Skin epidermis (tissue), 12 donors: ENCODE measurements around the gene SETD6.

Experiments
- H3K27ac ChIP-seq, 21 experiments: fragments of 200-600 bp; sonication (generic) in 11 of 21; one replicate each; pipeline ENCODE4 v1.5.0; 2020; ENCODE audit warnings: mild to moderate bottlenecking in 3 of 21, inconsistent platforms in 2 of 21, moderate library complexity in 2 of 21
- H3K4me3 ChIP-seq, 7 experiments: fragments of 200-600 bp; sonication (generic) in 2 of 7; one replicate each; pipeline ENCODE4 v1.5.0; 2020; ENCODE audit warnings: inconsistent platforms in 2 of 7, mild to moderate bottlenecking in 2 of 7, moderate library complexity in 1 of 7

The SETD6 gene

GRCh38 chr16:58492066-58492465 is 23.3 kb upstream of the SETD6 start:
- H3K27ac ChIP-seq: no peak overlapping the region
- H3K4me3 ChIP-seq: no peak overlapping the region

GRCh38 chr16:58492735-58493134 is 22.6 kb upstream of the SETD6 start:
- no peak overlapping the region for H3K27ac ChIP-seq
- no peak overlapping the region for H3K4me3 ChIP-seq

DNA sequence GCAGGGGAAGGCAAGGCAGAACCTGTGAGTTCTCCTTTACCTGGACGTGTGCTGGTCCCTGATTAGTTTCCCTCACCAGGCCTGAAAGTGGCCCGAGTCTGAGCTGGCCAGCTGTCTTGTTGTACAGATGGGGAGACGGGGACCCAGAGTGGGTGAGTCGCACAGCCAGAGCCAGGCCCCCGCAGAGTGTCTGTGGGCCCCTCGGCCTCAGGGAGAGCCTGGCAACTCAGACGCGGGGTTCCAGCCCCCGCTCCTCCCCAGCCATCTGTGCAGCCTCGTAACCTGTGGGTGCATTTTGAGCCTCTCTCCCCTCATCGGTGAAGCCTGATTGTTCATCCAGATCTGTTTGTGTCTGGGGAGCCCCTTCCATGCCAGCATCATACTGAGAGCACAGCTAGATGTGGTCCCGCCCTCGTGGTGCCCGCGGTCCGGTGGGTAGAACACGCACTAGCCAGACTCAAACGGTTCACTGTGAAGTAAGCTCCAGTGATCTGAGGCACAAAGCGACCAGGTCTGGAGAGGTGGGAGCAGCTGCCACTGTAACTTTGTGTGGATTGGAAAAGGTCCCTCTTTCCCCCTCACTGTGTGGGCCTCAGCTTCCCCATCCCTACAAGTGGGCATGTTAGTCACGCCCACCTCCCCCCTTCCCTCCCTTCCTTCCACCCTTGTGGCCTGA is 21.4 kb upstream of the SETD6 start:
- Histone ChIP-seq H3K4me3 (no peak overlapping the region), H3K27ac (no peak overlapping the region)

- no peak overlapping the region for H3K4me3 ChIP-seq
- peak overlapping the region in 7 of 21 experiments; percentile 1 to 69 (median 27) for H3K27ac ChIP-seq
Observed at GRCh38 chr16:58494981-58495520, 20.3 kb upstream of the SETD6 start.

- Histone ChIP-seq H3K27ac (peak overlapping the region in 8 of 21 experiments; percentile 1 to 69 (median 33)), H3K4me3 (no peak overlapping the region)
Observed at GRCh38 chr16:58495521-58496331, 19.6 kb upstream of the SETD6 start.

- H3K27ac ChIP-seq: no peak overlapping the region
- H3K4me3 ChIP-seq: no peak overlapping the region
Observed at GRCh38 chr16:58497468-58497867, 17.8 kb upstream of the SETD6 start.

- Histone ChIP-seq H3K4me3 (no peak overlapping the region), H3K27ac (no peak overlapping the region)
Observed at GRCh38 chr16:58497935-58498334, 17.4 kb upstream of the SETD6 start.

DNA sequence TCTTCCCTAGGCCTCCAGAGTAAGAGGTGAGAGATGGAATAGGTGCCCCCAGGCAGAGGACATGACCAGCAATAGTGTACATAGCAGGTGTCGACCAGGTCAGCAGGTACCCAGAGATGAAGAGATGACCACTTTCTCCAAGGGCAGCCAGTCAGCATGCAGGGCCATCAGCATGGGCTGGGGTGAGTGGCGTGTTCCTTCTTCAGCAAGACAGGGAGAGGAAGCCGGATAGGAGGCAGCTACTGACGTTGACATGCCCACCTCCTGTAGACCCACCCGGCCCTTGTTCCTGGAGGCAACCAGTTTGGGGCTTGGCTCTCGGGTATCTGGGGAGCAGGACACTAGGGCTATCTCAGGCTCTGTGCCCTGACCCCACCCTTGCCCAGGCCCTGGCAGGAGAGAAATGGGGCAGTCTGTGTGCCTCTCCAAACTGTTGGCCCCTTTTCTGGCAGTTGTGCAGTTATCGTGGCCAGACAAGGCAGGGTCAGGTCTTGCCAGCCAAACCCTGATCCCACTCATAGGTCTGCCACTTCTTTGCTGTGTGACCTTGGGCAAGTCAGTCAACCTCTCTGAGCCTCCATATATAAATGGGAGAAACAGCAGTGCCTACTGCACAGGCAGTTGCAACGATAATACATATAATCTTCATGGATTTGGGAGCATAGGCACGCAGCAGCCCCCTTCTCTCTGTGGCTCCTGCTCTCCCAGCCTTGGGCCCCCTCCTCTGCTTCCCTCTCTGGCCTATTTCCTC is 16.8 kb upstream of the SETD6 start:
- no peak overlapping the region for H3K27ac ChIP-seq

GRCh38 chr16:58499092-58499511 is 16.2 kb upstream of the SETD6 start:
- Histone ChIP-seq H3K27ac (no peak overlapping the region), H3K4me3 (no peak overlapping the region)

More for the DNA sequence above, 16.8 kb upstream of the SETD6 start:
- no peak overlapping the region for H3K4me3 ChIP-seq

DNA sequence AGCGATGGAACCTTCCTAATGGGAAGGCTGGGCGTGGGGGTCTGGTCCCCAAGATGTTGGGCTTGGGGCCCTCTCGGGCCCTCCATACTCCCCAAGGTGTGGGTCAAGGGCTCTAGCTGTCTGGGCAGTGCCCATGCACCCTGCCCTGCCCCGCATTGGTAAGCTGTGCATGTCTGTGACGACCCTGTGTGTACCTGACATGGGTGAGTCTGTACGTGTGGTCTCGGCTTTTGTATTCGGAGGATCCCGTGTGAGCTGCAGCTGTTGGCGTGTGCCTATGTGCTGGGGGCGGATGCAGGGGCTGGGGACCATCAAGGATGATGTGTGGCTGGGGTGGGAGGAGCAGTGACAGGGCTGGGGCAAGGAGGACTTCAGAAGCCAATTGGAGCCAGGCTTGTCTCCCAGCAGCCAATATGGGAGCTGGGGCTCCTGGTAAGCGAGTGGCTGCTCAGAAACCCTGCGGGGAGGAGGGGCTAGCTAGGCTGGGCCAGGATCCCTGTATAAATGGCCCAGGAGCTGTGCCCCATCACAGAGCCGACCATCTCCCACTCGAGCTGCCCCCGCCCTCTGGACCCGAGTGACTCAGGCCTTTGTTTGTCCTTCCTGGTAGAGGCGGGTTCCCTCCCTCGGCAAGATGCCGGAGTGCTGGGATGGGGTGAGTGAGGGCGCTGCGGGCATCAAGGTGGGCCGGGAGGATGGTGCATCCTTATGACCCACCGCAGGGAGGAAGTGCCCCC is 15.5 kb upstream of the SETD6 start, which contains the start of gene NDRG4:
NDRG4 (plus strand) TSS at position 529 of the 737 bp plus-strand sequence; CDS start at position 635, 106 bp downstream.
- peak within 1 kb of the TSS in 1 of 21 experiments; percentile 54 for H3K27ac ChIP-seq
- peak within 1 kb of the TSS in 5 of 7 experiments; percentile 4 to 39 (median 28) for H3K4me3 ChIP-seq

GRCh38 chr16:58500430-58501241 is 14.7 kb upstream of the SETD6 start:
- peak overlapping the region in 1 of 21 experiments; percentile 54 for H3K27ac ChIP-seq
- peak overlapping the region in 6 of 7 experiments; percentile 4 to 39 (median 18) for H3K4me3 ChIP-seq

DNA sequence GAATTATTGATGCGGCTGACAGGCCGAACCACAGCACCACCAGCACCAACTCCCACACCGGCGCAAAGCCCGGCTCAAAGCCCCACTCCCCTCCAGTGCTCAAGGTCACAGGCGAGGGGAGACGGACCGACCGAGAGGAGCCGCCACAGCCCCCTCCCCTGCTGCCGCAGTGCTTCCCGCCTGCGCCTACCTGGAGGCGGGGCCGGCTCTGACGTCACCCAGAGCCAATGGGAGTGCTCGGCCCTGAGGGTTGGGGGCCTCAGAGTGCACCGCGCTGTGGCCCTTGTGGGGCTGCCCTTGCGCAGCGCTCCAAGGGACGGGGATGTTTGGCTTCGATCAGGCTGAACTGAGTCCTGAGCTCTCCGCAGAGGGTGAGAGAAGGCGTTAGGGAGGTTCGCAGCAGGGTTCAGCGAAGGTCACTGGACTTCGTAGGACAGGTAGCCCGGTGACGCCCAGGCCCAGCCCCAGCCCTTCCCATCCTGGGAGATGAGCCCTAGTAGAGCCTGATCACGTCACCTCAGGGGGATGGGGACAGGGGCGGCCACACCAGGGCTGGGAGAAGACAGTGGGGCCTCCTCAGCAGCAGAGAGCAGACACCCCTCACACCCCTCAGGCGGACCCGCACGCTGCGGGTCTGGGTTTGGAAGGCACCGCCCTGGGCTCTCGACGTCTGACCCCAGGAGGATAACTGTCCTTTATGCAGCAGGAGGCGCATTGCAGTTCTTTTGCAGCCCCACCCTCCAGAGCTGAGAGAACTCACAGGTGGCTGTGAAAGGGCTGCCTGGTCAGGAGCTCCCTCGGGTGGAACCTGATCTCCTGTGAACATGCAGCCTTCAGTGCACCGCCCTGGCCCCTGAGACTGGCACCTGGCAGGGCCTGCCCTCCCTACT is 13.8 kb upstream of the SETD6 start:
- H3K4me3 ChIP-seq: peak overlapping the region in 6 of 7 experiments; percentile 4 to 39 (median 18)
- no peak overlapping the region for H3K27ac ChIP-seq

GRCh38 chr16:58502217-58502921 is 12.9 kb upstream of the SETD6 start:
- H3K4me3 ChIP-seq: no peak overlapping the region
- no peak overlapping the region for H3K27ac ChIP-seq

DNA sequence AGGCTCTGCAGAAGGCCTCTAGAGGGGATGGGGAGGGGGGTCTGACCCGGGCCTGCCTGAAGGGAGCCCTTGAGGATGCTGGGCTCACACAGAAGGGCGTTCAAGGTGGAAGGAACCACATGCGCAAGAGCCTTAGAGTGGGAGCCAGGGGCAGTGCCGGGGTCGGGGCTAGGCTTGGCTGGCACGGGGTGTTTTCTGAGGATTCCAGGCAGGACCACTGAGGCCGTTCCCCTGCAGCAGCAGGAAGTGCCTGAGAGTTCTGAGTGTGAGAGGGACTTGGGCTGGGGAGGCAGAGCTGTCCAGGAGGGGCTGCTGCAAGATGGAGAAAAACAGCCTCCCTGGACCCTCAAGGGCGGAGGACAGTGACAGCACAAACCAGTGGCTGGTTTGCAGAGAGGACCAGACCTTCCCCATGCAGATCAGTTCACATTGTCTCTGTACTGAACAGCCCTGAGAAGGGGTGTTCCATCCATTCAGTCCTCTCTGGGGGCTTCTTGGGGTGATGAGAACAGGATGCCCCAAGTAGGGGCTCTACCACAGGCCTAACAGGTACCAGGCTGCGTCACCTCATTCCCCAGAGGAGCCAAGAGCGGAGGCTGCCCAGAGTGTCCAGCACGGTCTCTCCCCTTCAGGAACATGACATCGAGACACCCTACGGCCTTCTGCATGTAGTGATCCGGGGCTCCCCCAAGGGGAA is 12.0 kb upstream of the SETD6 start:
- Histone ChIP-seq H3K4me3 (no peak overlapping the region), H3K27ac (no peak overlapping the region)

DNA sequence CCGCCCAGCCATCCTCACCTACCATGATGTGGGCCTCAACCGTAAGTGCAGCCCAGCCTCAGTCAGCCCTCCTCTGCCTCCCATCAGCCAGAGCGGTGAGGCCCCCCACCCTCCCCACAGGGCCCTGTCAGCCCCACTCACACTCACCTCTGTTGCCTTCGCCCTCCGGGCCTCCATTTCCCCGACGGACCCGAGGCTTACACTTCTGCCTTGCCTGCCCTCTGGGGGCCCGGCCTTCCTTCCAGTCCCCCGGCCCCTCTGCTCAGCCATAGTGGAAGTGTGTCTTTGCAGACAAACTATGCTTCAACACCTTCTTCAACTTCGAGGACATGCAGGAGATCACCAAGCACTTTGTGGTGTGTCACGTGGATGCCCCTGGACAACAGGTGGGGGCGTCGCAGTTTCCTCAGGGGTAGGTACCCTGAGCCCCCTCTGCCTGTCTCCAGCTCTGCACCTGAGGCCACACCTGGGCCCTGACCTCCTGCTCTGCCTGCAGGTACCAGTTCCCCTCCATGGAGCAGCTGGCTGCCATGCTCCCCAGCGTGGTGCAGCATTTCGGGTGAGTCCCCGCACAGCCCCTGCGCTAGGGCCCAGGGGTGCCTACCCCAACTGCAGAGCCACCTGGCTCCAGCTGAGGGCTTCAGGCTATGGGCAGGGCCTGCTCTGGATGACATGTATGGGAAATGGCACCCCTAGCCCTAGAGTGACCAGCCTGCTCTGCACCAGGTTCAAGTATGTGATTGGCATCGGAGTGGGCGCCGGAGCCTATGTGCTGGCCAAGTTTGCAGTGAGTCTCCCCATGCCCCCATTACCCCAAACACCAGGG is 11.2 kb upstream of the SETD6 start:
- H3K27ac ChIP-seq: no peak overlapping the region
- no peak overlapping the region for H3K4me3 ChIP-seq
